Astrocyte of the hippocampus (primary cell): ENCODE data around the gene METTL17.
"Not testable (repeated sequence)": the region's sequence is repeated elsewhere in the genome, so short reads cannot be mapped to it uniquely, and the experiment has no call there.

Source experiments
- DNase-seq: peaks from one replicate; pipeline ENCODE4 v3.0.0; 2011; ENCODE audit warnings: low read depth, low spot score

Gene METTL17

DNA sequence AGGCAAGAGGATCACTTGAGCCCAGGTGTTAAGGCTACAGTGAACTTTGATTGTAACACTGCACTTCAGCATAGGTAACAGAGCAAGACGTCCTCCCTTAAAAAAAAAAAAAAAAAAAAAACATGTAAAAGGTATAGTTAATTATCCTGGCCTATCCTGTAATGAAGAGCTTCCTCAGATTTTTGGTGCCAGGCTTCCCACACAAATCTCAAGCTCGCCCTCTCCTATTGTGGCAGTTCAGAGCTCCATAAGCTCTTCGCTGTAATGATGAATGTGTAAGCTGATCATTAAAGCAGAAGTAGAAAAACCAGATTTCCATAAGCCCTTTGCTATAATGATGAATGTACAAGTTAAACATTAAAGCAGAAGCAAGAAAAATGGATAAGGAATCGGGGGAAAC is 7.3 kb downstream of the METTL17 start:
- DNase-seq = no peak

DNA sequence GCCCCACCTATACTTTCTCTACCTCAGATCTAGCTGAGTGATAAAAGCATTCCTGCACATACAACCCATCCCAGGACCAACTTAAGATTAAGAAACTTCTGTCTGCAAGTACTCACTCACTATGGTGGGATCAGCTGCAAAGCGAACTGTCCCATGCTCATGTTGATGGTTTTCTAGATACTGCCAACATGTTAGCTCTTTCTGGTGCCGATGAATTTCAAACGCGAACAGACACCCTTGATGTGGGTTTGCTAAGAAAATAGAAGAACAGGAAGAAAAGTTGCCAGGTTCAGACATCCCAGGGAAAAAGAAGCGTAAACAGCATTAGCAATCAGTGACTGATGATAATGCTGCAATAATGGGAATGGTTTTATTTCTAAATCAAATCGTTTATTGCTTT is 7.8 kb downstream of the METTL17 start:
- no peak for DNase-seq

DNA sequence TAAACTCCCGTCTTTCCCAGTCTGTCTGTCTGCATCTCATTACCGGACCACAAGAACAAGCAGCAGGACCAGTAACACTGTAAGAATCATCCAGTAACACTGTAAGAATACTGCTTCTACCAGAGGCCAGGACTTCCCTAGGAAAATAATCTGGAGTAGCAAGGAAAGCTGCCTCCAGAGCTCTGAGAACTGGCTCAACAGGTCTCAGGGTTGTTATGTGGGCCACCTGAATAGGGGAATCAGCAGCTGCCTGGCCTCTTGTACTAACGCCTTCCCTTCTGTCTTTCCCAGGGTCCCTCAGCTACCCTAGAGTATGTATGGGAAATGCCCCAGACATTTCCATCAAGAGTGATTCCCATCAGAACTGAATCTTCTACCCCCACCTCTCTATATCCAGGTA is 8.4 kb downstream of the METTL17 start:
- DNase-seq = no peak

DNA sequence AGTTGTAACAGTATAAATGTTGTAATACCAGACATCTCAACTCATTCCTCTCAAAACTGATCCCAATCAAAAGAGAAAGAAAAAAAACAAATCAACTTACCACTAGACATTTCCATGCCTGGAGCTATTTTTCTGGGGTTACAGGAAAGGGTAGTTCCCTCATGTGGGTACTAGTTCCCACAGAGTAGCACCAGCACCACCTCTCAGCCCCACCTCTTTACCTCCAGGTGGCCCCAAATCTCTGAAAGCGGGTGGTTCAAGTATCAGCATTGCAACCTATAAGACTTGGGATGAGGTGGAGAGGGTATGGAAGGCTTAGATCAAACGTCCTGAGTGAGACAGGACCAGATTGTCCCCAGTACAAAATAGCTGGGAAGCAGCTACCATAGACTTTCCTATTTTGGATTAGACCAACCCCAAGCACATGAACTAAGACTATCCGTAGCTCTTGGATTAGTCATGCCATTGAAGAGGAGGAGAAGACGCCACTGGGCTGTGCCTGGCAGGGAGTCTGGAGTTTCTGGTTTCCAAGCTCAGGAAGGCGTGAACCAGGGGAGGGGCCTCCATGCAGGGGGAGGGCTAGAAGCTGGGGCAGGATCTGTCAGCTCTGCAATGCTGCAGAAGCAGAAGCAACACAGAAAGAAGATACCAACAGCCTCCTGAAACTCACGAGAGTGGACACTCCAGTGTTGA is 9.0 kb downstream of the METTL17 start, which contains the start of gene SLC39A2:
TSS of gene SLC39A2 (plus strand) at position 620 of the 693 bp plus-strand sequence. CDS start 154 bp downstream, outside the sequence.
- DNase-seq = peak; percentile 39

DNA sequence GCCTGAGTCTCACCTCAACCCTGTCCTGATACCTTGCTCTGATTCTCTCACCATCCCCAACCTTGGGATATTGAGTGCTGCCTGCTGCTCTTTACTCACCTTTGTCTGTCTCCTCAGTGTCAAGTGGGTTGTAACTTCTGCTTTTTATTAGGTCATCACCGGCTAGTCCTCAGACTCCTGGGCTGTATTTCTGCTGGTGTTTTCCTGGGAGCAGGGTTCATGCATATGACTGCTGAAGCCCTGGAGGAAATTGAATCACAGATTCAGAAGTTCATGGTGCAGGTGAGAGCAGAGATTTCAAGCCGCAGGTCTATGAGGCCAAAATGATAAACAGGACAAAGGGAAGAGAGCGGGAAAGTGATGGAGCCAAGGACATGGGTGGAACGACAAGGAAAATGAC is 9.8 kb downstream of the METTL17 start:
- DNase-seq = no peak

DNA sequence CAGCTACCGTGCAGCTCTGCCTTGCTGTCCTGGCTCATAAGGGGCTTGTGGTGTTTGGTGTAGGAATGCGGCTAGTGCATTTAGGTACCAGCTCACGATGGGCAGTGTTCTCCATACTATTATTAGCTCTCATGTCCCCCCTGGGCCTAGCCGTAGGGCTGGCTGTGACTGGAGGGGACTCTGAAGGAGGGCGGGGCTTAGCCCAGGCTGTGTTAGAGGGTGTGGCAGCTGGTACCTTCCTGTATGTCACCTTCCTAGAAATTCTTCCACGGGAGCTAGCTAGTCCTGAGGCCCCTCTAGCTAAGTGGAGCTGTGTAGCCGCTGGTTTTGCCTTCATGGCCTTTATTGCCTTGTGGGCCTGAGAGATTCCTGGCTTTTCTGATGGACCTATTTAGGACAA is 11.4 kb downstream of the METTL17 start:
- DNase-seq = no peak

DNA sequence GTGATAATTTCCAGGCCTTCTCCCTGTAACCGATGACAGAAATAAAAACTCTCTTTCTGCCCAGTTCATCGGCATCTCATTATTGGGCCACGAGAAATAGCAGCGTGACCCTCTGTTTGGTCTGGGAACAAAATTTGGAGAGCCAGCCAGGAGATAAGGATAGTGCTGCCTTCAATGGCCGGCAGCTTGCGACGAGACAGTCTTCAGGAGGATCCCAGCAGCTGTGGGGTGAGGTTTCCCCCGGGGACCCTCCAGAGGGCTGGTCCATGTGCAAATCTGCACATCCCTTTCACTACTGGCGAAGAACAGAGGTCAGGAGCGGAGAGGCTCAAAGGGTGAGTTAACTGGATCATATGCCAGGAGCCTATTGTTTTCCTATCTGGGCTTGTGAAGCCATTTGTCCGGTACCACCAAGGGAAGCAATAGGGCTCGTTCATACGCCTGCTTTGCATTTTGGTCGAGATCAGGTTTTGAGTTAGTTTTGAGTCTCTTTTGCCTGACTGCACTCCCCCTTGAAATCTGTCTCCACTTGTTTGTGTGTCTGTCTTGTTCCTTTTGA is 14.1 kb downstream of the METTL17 start:
- no peak for DNase-seq

DNA sequence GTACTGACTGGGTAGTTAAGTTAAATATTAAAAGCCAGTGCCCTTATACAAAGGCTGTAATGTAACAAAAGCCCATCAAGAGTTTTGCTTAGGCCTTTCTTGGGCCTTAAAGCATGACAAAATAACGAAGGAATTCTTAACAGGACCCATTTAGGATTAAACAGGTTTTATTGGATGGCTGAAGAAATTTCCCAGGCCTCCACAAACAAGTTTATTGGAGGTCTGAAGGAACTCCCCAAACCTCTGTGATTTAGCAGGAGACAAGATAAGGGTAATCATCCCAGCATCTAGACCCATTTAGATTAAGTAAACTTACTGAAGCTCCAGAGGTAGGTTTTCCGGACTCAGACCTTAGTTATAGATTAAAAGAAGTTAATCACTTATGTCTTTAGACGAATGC is 19.9 kb downstream of the METTL17 start:
- DNase-seq = not testable (repeated sequence)

DNA sequence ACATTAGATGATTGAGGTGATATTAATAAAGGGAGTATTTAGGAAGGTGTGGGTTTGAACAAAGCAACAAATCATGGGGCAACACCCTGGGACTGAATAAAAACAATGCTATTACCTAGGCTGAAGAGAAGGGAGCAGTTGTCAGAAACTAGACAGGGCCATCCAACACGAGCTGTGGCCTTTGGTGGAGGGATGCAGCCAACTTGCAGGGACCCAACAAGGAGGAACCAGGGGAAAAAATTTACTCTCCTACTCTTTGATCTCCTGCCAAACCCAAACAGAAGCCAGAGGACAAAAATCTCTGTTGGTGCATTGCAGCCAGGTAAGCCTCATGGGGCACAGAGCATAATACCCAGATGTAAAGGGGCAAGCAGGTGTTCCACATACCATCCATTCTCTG is 21.4 kb downstream of the METTL17 start:
- no peak for DNase-seq

DNA sequence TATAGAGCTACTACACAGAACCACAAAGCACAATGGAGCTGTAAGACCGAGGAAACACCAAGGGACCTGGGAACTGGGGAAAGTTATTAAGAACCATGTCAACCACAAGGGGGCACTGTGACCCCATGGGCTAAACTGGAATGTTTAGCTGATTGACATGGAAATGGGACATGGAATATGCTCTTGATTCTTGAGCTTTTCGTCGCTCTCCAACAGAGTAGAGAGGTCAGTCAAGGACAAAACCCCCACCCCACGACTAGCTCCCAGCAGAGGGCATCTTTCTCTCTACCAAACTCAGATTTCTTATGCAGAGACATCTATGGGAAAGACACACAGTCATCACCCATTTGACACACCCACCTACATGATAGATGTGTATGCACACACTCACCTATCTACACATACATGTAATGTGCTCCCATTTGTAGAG is 25.0 kb downstream of the METTL17 start:
- peak; percentile 91 for DNase-seq

DNA sequence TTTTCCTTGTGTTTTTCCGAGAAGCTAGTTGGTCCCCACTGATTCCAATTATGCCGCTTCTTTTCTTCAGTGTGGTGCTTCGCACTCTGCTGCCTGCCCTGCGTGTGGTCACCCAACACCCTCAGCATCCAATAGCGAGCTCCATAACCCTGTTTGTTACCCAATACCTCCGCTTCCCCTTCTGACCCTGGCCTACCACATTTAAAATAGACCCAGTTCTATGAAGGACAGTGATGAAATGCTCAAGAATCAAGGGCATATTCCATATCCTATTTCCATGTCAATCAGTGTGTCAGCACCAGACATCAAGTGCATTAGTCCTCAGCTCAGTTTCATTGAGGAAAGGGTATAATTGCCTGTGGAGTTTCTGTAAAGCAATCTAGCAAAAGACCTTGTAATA is 25.5 kb downstream of the METTL17 start:
- no peak for DNase-seq

DNA sequence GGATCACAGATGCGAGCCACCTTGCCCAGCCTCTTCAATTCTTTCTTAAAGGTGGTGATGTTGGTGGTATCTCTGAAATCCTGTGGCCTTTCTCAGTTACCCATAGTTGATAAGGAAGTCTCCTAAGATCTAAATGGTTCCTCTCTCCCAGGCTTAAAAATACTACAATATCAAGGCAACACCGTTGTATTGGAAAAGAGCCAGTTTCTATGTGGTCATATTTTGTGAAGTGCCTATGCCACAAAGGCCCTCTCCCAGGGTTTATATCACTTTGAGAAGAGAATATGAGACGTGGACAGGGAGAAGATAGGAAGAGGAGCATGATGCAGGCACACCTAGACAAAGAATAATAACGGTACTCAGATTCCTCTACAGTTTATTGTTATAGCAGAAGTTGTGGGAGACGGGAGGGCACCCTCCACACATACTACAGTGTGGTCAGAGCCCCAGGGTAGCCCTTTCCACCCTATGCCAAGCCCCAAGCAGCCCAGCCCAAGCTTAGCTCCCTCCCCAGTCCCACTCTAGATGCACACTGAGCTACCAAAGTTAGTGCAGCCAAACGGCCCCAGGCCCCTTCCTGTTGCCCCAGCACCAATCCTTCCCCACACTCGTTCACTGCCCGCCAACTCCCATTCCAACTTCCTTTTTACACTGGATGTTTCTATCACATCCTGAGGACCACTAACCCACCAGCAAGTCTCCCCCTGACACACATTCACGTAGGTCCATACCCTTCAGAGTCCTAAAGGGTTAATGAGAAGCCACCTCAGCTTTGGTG is 26.8 kb downstream of the METTL17 start:
- DNase-seq = no peak

DNA sequence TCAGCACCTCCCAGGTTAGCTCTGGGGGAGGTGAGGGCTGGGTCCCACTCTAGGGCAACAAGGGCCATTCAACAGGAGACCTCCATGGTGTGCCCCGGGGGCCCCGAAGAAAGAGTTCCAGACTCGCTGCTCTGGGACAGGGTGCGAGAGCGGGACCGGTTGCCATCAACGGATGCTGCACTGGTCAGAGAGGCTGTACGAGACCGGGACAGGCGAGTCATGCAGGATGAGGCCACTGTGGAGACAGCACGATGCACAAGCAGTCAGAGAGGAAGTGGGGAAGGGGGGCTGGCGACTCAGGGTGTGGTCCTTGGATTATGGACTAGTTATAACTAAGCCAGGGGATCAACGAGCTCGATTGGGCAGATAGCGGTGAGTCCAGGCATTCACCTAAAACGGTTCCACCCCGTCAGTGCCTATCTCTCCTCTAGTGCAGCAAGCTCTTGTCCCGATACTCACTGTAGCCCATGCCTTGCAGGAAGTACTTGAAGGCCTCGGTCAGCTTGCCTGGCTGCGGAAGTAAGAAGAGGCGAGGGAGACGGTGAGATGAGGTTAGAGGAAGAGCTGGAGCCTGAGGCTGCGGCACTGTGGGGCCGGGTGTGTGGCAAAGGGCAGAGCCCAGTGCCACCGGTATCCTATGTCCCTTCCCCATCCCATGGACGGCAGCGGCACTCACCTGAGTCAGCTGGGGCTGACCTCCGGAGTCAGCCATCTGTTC is 27.9 kb downstream of the METTL17 start:
- DNase-seq = no peak

DNA sequence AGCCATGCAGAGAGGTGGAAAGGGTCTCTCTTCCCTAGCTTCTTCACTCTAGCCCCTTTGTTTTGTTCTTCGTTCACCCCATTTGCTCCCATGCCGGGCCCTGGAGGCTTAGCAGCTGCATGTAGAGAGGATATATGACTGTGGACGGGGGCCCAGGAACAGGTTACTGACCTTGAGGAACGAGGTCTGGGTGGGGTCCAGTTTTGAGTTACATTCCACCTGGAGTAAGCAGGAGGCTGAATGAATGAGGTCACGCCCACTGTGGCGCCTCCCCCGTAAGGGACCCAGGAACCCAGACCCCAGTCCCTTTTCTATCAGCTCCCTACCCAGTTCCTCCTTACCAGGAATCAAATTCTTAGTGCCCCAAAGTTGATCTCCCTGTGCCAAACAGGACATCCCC is 28.5 kb downstream of the METTL17 start:
- DNase-seq = no peak

DNA sequence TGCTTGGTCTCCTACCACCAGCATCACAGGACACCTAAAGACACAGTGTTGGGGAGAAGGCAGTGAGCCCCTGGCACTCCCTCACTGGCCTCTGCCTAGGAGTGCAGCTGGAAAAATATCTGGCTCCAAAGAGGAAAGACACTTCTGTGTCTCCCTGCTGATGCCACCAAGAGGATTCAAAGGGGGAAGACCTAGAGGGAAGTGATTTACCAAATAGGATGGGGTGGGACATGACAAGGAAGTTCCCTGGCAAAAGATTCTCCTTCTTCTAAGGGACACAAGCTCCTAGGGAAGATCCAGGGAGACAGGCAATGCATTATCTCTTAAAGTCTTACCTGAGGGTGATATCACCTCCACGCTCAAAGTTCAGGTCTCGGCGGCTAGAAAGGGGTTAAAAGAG is 29.0 kb downstream of the METTL17 start:
- DNase-seq = no peak

DNA sequence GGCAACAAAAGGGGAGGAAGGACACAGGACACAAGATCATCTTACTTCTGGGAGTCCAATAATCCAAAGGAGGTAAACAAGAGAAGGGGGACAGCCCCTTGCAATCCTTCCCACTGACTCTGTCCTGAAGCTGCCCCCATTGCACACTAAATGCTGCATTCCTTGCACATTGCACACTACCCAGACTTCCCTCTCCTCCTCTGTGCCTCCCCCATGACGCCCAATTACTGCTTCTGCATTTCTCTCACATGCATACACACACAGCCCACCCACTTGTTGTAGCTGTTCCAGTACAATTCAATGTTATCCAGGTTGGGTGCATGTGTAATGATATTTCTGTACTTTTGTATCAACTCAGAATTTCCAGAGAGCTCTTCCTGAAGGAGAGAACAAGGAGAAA is 29.6 kb downstream of the METTL17 start:
- DNase-seq = no peak

DNA sequence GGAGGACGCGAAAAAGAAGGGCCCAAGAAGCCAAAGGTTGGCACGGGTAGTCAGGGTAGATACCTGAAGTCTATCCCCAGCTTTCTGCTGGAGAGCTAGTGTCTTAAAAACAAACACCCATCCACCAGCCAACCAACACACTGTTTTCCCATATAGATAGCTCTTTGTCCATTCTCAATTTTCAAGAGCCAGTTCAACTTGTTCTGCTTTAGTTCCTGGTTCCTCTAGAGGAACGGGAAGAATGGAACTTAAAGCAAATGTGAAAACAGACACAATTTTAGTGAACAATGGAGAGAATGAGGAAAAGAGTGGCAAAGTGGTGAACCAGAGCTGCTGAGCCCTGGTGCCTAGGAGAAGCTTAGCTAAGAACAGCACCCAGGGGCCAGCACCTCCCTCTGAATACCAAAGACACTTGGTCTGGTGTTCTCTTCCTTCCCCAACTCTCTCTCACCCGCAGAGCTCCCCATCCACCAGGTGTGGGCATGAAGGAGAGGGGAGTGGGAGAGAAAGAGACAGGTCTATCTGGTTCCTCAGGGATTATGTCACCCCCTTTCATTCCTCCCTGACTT is 31.3 kb downstream of the METTL17 start:
- no peak for DNase-seq

DNA sequence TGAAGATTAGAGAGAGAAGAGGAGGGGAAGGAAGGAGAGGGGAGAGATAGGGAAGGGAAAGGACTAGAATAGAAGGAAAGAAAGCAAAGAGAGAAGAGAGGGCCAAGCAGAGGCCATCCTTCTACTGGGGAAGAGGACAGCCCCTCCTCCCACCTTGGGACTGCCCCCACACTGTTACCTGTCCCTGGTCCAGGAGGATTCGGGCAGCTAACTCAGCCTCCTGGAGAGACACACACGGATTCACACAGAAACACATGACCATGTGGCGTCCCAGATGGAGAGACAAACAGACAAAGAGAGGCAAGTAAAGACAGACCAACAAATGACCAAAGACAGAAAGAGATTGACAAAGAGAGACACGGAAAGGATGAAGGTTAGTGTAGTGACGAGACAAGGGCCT is 32.9 kb downstream of the METTL17 start:
- DNase-seq = no peak

DNA sequence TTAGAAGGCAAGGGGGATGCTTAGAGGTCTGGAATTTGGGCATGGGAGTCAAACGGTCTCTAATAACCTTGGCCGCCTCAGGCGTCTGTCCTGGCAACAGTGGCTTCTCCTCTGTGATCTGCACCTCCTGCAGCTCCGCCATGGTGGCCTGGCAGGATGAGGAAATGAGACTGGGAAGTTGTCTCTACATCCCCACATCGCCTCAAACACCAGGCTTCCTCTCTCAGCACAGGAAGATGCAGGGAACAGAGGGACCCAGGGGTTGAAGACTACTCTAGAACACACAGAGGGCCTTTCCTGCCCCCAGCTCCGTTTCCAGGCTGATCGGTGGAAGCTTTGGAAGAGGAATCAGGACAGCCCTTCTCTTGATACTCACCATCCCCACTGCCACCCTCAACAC is 33.4 kb downstream of the METTL17 start:
- no peak for DNase-seq

DNA sequence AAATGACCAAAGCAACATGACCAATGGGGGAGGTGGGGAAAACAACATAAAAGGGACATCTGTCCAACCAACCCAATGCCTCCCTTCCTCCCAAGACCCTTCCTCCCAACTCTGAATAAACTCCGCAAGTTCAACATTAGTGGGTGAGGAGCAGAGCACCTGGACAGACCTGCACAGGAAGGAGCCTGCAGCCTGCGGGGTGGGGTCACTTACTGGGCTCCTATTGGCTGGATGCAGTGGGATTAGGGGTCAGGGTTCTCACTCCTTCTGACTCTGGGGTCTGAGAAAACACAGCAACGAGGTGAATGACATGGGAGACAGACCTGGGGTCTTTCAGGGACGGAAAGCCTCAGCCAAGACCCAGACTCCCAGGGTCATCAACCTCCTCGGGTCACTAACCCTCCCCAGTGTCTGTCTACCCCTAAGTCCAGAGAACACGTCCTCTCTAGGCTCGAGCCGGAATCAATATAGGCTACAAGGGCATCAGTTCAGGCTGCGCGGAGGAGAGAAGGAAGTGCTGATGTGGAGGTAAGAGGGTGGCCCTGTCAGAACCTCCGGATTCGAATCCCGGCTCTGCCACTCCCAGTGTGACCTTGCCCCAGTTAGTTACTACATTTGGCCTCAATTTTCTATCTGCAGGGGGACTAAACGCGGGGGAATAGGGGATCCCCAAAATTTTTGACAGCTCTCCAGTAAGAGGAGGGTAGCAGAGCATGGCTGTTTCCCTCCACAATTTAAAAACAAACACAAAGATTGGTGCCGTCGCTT is 34.2 kb downstream of the METTL17 start:
- DNase-seq = no peak
